Lower leg skin (tissue), 3 donors: ENCODE data around the gene HOXC6.

Experiments used
- CTCF ChIP-seq, 3 donors: fragments of 450-650 bp; IDR thresholded peaks; one replicate each; pipeline ENCODE4 v1.5.1; 2016; ENCODE audit warnings: antibody characterized with exemption in 3 of 3, mild to moderate bottlenecking in 3 of 3, moderate library complexity in 2 of 3
- POLR2A ChIP-seq, 2 donors: fragments of 450-650 bp; IDR thresholded peaks; one replicate each; pipeline ENCODE4 v1.6.1; 2016 to 2017; ENCODE audit warnings: antibody characterized with exemption in 2 of 2, mild to moderate bottlenecking in 1 of 2, moderate library complexity in 1 of 2

- TF ChIP-seq CTCF (IDR thresholded peaks at IDR 0.05): no peak
- no peak for TF ChIP-seq POLR2A (IDR thresholded peaks at IDR 0.05)
These were observed 30.0 kb downstream of the HOXC6 start for GRCh38 chr12:54058128-54058768.
